Measurements from ENCODE around the gene BRD8. TPM values are rescaled to one million over a fixed set of nuclear protein-coding genes. Genes with fewer than 3 reads are reported as not detected.

BRD8 gene
- total and polyA plus RNA-seq, 10 of the 15 experiments (the other 5 are each of a cell fraction or from before 2014, with no cell fraction given) = 28.1 to 78.5 (median 44.5) TPM

DNA sequence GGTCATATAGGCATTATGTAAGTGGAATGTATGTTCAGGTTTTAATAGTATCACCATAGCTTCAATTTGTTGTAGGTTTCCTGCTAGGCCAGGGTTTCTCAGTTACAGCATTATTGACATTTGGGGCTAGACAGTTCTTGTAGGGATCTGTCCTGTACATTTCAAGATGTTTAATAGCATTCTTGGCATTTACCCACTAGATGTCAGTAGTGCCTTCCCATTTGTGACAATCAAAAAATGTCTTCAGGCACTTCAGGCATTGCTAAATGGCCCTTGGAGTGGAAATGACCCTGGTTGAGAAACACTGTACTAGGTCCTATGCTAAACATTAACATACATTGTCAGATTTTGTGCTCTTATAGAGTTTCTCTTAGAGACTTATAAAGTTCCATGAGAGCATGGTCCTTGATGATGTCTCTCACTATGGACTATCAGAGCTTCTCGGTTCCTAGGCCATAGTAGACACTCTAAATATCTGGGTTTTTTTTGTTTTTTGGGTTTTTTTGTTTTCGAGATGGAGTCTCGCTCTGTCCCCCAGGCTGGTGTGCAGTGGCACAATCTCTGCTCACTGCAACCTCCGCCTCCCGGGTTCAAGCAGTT is 1.9 kb upstream of the BRD8 start:
- Histone ChIP-seq H3K9me3 (replicated peaks; ENCODE audit: control insufficient read depth, insufficient read depth, low read length) (no peaks in the 10 kb centered on the region), H3K79me2 (ENCODE audit: control insufficient read depth, insufficient read depth, low read length) (peaks cover 34% of the 10 kb centered on the region), H3K27ac (ENCODE audit: control insufficient read depth, insufficient read depth) (no peak overlapping the region), H3K9ac (ENCODE audit: control insufficient read depth, insufficient read depth, low read length) (peak overlapping the region; percentile 93; the same call in 1 of the 2 replicates), H3K4me1 (ENCODE audit: control insufficient read depth, insufficient read depth, low read length) (peaks cover 5% of the 10 kb centered on the region), H3K4me2 (ENCODE audit: control insufficient read depth, insufficient read depth) (peak overlapping the region; percentile 81), H3K36me3 (ENCODE audit: control insufficient read depth in 2 of 2, insufficient read depth in 2 of 2, low read length in 1 of 2) (peaks cover 26 to 29% of the 10 kb centered on the region in 2 experiments), H2AFZ (ENCODE audit: control insufficient read depth, low read depth, low read length) (no peak overlapping the region; the same call in 1 of the 2 replicates), H4K20me1 (ENCODE audit: control insufficient read depth, insufficient read depth) (no peaks in the 10 kb centered on the region), H3K27me3 (replicated peaks in 1 of 2; ENCODE audit: control insufficient read depth in 2 of 2, insufficient read depth in 2 of 2, low read length in 1 of 2) (no peaks in the 10 kb centered on the region), H3K4me3 (peak overlapping the region; percentile 87)
- ChIA-PET SMC1A (ENCODE audit: uncharacterized antibody, unreplicated experiment) (interaction anchor here (0.6 to 3.6 kb wide), 10 partner anchors 17 to 385 kb away, joined by 3 to 20 read pairs (median 3); no protein-coding TSS in a partner anchor), POLR2A (no interaction called here), CTCF (interaction anchor here (0.6 to 6.5 kb wide), 22 partner anchors 9 to 1365 kb away, joined by 3 to 46 read pairs (median 4); partner anchors contain the start of genes CDC25C, EGR1 and KDM3B), RAD21 (ENCODE audit: unreplicated experiment) (interaction anchor here (0.7 to 3.5 kb wide), 10 partner anchors 15 to 368 kb away, joined by 3 to 16 read pairs (median 4); partner anchors contain the start of genes CDC23 and EGR1)
- FAIRE-seq (peak; percentile 97), DNase-seq (ENCODE audit: low read depth, low spot score) (peak; percentile 62), ATAC-seq (peak; percentile 58)
- intact Hi-C loops (cut with micrococcal nuclease; ENCODE audit: unreplicated experiment) = loop anchor here (1.0 kb wide), 5 partner anchors 103 to 368 kb away; no protein-coding TSS in a partner anchor
- 48% methylated on average over 5 of the region's 5 CpGs for WGBS (ENCODE audit: insufficient coverage, insufficient replicate concordance, low lambda C conversion rate, missing lambda C conversion rate)
- in situ Hi-C loops (cut with MboI) = loop anchor here (10.0 to 25.0 kb wide), 2 partner anchors 235 to 332 kb away; no protein-coding TSS in a partner anchor
- no TSS peak for BruUV-seq (replicated peaks)
- TF ChIP-seq TBL1XR1 (IDR thresholded peaks at IDR 0.05; ENCODE audit: low read depth, low read length) (no peak), PAX5 (IDR thresholded peaks at IDR 0.05; ENCODE audit: borderline replicate concordance, low read depth, low read length) (no peak), RAD21 (IDR thresholded peaks at IDR 0.05; ENCODE audit: insufficient read depth, low read depth, low read length) (peak; percentile 82), KAT2A (conservative IDR thresholded peaks at IDR 0.05; ENCODE audit: control insufficient read depth, low read depth, low read length) (no peak), NR2C2 (IDR thresholded peaks at IDR 0.05; ENCODE audit: borderline replicate concordance, control insufficient read depth, insufficient read length, low read depth) (no peak), ZNF207 (IDR thresholded peaks at IDR 0.05; ENCODE audit: borderline replicate concordance) (0 out of 2 replicates have a peak, but pooled peaks have one; percentile 27), NR2C1 (IDR thresholded peaks at IDR 0.05) (no peak), POLR2AphosphoS5 (IDR thresholded peaks at IDR 0.05; ENCODE audit: low read length) (no peak), CHD4 (IDR thresholded peaks at IDR 0.05) (no peak), NBN (IDR thresholded peaks at IDR 0.05) (no peak), RAD51 (IDR thresholded peaks at IDR 0.05) (no peak), MXI1 (IDR thresholded peaks at IDR 0.05; ENCODE audit: low read depth, low read length) (no peak), POLR2A (IDR thresholded peaks at IDR 0.05; ENCODE audit: low read depth, low read length) (no peak), RUNX3 (IDR thresholded peaks at IDR 0.05; ENCODE audit: low read length) (no peak), SP1 (IDR thresholded peaks at IDR 0.05; ENCODE audit: low read depth, low read length) (no peak), STAT3 (IDR thresholded peaks at IDR 0.05; ENCODE audit: low read depth, low read length) (no peak)
- TF ChIP-seq, protein P1, sequence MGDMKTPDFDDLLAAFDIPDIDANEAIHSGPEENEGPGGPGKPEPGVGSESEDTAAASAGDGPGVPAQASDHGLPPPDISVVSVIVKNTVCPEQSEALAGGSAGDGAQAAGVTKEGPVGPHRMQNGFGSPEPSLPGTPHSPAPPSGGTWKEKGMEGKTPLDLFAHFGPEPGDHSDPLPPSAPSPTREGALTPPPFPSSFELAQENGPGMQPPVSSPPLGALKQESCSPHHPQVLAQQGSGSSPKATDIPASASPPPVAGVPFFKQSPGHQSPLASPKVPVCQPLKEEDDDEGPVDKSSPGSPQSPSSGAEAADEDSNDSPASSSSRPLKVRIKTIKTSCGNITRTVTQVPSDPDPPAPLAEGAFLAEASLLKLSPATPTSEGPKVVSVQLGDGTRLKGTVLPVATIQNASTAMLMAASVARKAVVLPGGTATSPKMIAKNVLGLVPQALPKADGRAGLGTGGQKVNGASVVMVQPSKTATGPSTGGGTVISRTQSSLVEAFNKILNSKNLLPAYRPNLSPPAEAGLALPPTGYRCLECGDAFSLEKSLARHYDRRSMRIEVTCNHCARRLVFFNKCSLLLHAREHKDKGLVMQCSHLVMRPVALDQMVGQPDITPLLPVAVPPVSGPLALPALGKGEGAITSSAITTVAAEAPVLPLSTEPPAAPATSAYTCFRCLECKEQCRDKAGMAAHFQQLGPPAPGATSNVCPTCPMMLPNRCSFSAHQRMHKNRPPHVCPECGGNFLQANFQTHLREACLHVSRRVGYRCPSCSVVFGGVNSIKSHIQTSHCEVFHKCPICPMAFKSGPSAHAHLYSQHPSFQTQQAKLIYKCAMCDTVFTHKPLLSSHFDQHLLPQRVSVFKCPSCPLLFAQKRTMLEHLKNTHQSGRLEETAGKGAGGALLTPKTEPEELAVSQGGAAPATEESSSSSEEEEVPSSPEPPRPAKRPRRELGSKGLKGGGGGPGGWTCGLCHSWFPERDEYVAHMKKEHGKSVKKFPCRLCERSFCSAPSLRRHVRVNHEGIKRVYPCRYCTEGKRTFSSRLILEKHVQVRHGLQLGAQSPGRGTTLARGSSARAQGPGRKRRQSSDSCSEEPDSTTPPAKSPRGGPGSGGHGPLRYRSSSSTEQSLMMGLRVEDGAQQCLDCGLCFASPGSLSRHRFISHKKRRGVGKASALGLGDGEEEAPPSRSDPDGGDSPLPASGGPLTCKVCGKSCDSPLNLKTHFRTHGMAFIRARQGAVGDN (IDR thresholded peaks at IDR 0.05) = no peak
- TF ChIP-seq, protein P2, sequence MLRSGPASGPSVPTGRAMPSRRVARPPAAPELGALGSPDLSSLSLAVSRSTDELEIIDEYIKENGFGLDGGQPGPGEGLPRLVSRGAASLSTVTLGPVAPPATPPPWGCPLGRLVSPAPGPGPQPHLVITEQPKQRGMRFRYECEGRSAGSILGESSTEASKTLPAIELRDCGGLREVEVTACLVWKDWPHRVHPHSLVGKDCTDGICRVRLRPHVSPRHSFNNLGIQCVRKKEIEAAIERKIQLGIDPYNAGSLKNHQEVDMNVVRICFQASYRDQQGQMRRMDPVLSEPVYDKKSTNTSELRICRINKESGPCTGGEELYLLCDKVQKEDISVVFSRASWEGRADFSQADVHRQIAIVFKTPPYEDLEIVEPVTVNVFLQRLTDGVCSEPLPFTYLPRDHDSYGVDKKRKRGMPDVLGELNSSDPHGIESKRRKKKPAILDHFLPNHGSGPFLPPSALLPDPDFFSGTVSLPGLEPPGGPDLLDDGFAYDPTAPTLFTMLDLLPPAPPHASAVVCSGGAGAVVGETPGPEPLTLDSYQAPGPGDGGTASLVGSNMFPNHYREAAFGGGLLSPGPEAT (IDR thresholded peaks at IDR 0.05; ENCODE audit: low read depth) = no peak
